Measurements from ENCODE around the gene UTP14C. TPM values are rescaled to one million over a fixed set of nuclear protein-coding genes. Genes with fewer than 3 reads are reported as not detected.

UTP14C gene
- total and polyA plus RNA-seq, 2 of the 13 experiments (the other 11 are each of a cell fraction or from before 2014, with no cell fraction given): 8.8 to 12.2 TPM

DNA sequence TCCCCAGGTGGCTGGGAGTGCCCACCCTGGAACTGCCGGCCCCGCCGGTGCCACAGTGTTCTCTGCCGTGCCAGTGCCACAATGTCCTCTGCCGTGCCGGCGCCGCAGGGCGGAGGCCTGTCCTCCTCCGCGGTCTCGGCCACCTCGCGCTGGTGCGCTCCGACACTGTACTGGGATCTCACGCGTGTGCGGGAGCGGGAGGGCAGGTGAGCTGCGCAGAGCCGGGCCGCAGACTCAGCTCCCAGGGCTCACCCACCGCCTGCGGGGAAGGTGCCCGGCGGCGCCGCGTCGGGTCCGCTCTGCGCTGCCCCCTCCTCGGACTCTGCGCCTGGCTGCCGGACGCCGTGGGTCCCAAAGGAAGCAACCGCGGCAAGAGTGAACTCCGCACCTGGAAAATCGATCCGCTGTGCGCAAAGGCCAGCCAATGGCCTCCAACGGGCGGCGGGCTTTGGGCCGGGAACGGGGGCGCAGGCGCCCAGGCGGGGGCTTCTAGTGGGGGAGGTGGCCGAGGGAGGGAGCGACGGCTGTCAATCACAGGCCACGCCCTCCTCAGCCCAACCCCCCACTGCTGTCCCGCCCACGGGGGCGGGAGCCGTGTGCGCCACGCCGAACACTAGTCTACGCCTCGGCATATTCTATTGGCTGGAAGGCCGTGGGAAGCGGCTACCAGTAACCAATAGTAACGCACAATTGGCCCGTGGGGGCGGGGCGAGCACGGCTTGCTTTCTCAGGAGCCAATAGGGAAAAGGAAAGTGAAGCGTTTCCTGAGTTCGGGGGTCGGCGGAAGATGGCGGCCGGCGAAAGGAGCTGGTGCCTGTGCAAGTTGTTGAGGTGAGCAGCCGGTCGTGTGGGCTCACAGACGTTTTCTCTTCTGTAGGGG lies 12.6 kb upstream of the UTP14C start, which contains the start of gene ALG11 (continued):
- TF ChIP-seq TBL1XR1 (IDR thresholded peaks at IDR 0.05; ENCODE audit: borderline replicate concordance, low read length, partially characterized antibody): peak; percentile 57
- TF ChIP-seq ZNF256 (CRISPR knock-in tag; conservative IDR thresholded peaks at IDR 0.05): no peak
- TF ChIP-seq NFKB2 (CRISPR knock-in tag; IDR thresholded peaks at IDR 0.05; ENCODE audit: borderline replicate concordance): peak; percentile 80; the same call in 1 of the 2 replicates
- TF ChIP-seq, protein P1, sequence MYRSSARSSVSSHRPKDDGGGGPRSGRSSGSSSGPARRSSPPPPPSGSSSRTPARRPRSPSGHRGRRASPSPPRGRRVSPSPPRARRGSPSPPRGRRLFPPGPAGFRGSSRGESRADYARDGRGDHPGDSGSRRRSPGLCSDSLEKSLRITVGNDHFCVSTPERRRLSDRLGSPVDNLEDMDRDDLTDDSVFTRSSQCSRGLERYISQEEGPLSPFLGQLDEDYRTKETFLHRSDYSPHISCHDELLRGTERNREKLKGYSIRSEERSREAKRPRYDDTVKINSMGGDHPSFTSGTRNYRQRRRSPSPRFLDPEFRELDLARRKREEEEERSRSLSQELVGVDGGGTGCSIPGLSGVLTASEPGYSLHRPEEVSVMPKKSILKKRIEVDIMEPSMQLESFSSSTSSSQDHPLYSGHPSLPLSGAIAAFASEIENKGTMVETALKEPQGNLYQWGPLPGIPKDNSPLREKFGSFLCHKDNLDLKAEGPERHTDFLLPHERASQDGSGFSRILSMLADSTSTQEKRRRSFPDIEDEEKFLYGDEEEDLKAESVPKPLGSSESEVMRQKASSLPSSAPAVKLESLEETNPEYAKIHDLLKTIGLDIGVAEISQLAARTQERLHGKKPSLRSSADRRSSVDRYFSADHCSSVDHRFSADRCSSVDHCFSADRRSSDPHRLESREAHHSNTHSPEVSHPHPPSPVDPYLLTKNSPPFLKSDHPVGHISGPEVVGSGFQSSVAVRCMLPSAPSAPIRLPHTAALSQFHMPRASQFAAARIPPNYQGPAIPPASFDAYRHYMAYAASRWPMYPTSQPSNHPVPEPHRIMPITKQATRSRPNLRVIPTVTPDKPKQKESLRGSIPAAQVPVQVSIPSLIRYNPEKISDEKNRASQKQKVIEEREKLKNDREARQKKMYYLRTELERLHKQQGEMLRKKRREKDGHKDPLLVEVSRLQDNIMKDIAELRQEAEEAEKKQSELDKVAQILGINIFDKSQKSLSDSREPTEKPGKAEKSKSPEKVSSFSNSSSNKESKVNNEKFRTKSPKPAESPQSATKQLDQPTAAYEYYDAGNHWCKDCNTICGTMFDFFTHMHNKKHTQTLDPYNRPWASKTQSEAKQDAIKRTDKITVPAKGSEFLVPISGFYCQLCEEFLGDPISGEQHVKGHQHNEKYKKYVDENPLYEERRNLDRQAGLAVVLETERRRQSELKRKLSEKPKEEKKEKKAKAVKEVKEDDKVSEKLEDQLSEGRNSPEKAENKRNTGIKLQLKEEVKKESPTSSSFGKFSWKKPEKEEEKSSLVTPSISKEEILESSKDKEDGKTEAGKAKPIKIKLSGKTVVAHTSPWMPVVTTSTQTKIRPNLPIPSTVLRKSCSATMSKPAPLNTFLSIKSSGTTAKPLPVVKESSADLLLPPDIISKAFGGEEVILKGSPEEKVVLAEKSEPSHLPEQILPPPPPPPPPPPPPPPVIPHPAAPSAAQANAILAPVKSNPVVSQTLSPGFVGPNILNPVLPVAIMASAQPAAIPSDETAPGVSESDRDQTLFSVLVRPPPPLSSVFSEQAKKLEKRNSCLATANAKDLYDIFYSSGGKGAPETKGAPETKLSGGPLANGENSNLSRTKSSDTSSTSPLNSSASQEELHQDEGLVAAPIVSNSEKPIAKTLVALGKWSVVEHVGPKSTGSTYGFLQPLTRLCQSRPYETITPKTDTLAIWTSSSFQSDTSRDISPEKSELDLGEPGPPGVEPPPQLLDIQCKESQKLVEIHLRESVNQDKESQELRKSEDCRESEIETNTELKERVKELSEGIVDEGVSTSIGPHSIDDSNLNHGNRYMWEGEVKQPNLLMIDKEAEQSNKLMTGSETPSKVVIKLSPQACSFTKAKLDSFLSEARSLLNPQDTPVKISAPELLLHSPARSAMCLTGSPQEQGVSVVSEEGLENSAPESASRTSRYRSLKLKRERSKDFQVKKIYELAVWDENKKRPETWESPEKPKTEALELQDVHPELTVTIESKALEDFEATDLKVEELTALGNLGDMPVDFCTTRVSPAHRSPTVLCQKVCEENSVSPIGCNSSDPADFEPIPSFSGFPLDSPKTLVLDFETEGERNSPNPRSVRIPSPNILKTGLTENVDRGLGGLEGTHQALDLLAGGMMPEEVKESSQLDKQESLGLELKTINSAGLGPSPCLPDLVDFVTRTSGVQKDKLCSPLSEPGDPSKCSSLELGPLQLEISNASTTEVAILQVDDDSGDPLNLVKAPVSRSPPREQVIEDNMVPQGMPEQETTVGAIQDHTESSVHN (CRISPR knock-in tag; IDR thresholded peaks at IDR 0.05): peak; percentile 76; the same call in 1 of the 2 replicates
- TF ChIP-seq, protein P2, sequence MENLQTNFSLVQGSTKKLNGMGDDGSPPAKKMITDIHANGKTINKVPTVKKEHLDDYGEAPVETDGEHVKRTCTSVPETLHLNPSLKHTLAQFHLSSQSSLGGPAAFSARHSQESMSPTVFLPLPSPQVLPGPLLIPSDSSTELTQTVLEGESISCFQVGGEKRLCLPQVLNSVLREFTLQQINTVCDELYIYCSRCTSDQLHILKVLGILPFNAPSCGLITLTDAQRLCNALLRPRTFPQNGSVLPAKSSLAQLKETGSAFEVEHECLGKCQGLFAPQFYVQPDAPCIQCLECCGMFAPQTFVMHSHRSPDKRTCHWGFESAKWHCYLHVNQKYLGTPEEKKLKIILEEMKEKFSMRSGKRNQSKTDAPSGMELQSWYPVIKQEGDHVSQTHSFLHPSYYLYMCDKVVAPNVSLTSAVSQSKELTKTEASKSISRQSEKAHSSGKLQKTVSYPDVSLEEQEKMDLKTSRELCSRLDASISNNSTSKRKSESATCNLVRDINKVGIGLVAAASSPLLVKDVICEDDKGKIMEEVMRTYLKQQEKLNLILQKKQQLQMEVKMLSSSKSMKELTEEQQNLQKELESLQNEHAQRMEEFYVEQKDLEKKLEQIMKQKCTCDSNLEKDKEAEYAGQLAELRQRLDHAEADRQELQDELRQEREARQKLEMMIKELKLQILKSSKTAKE (CRISPR knock-in tag; IDR thresholded peaks at IDR 0.05; ENCODE audit: borderline replicate concordance): peak; percentile 89
- TF ChIP-seq, protein P3, sequence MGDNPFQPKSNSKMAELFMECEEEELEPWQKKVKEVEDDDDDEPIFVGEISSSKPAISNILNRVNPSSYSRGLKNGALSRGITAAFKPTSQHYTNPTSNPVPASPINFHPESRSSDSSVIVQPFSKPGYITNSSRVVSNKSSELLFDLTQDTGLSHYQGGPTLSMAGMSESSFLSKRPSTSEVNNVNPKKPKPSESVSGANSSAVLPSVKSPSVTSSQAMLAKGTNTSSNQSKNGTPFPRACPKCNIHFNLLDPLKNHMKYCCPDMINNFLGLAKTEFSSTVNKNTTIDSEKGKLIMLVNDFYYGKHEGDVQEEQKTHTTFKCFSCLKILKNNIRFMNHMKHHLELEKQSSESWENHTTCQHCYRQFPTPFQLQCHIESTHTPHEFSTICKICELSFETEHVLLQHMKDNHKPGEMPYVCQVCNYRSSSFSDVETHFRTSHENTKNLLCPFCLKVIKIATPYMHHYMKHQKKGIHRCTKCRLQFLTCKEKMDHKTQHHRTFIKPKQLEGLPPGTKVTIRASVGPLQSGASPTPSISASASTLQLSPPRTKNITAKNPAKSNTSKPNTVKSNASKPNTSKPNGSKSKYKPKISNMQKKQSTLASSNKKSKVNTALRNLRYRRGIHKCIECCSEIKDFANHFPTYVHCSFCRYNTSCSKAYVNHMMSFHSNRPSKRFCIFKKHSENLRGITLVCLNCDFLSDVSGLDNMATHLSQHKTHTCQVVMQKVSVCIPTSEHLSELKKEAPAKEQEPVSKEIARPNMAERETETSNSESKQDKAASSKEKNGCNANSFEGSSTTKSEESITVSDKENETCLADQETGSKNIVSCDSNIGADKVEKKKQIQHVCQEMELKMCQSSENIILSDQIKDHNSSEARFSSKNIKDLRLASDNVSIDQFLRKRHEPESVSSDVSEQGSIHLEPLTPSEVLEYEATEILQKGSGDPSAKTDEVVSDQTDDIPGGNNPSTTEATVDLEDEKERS (CRISPR knock-in tag; IDR thresholded peaks at IDR 0.05): no peak
- TF ChIP-seq, protein P4, sequence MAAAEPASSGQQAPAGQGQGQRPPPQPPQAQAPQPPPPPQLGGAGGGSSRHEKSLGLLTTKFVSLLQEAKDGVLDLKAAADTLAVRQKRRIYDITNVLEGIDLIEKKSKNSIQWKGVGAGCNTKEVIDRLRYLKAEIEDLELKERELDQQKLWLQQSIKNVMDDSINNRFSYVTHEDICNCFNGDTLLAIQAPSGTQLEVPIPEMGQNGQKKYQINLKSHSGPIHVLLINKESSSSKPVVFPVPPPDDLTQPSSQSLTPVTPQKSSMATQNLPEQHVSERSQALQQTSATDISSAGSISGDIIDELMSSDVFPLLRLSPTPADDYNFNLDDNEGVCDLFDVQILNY (CRISPR knock-in tag; conservative IDR thresholded peaks at IDR 0.05): no peak
- TF ChIP-seq KLF16 (CRISPR knock-in tag; IDR thresholded peaks at IDR 0.05): peak in 1 of 2 experiments; percentile 87; a peak in 2 of 4 replicates
- peak; percentile 82; the same call in 1 of the 2 replicates for TF ChIP-seq MYC (CRISPR knock-in tag; IDR thresholded peaks at IDR 0.05; ENCODE audit: borderline replicate concordance)
- peak; percentile 95 for TF ChIP-seq ZNF556 (CRISPR knock-in tag; IDR thresholded peaks at IDR 0.05; ENCODE audit: borderline replicate concordance)
- TF ChIP-seq ZNF160 (CRISPR knock-in tag; IDR thresholded peaks at IDR 0.05): no peak
- peak; percentile 66 for TF ChIP-seq ZNF451 (CRISPR knock-in tag; IDR thresholded peaks at IDR 0.05)
